Fibroblast of gingiva (primary cell): ENCODE data around the gene PRAMEF15.
"Not testable (repeated sequence)": the region's sequence is repeated elsewhere in the genome, so short reads cannot be mapped to it uniquely, and the experiment has no call there.

Experiments
- DNase-seq: peaks from one replicate; pipeline ENCODE4 v3.0.0-alpha.2; 2011; ENCODE audit warnings: low read depth

The PRAMEF15 gene

DNA sequence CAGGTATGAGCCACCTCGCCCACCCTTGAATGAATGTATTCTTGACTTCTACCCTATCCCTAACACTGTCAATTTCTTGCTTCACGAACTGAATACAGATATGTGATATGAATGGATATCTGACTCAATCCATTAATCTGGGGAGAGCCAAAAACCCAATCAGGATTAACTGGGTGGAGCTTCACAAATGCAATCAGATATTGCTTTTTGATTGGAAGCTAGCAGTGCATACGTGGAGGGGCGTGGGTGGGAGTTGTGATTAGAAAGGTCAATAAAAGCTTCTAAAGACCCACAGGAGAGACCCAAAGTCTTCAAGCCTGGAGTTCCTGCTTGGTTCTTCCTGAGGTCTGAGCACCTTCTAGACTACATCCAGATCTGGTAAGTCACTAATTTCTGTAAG is at the start of gene PRAMEF15:
Gene PRAMEF15, plus strand, starts transcription at position 301 of the 400 bp plus-strand sequence. CDS start 2,827 bp downstream, outside the sequence.
- not testable (repeated sequence) for DNase-seq

DNA sequence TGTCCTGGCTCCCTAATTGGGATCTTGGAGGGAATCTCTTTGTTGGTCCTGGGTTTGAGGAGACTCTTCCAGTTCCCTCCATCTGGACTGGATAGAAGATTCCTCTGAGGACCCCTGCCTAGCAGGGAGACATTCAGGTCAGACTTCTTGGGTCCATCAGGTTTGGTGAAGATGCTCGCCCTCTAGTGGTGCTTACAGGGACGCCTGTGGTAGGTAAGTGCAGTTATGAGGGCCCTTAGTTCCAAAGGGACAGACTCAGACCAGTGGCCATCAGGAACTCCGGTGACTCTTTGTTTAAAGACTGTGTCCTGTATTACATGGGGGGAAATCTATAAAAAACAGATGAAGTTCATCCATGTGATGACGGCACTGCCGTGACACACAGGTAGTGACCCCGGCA is 38.4 kb upstream of the PRAMEF15 start:
- not testable (repeated sequence) for DNase-seq

GRCh38 chr1:13279617-13280016 is 35.8 kb upstream of the PRAMEF15 start:
- not testable (repeated sequence) for DNase-seq

- not testable (repeated sequence) for DNase-seq
Observed at GRCh38 chr1:13285037-13285436, 30.3 kb upstream of the PRAMEF15 start, which contains the start of gene PRAMEF8. Gene PRAMEF8, minus strand, starts transcription at chr1:13285137. Its CDS starts 1,046 bp downstream, at chr1:13284091.

DNA sequence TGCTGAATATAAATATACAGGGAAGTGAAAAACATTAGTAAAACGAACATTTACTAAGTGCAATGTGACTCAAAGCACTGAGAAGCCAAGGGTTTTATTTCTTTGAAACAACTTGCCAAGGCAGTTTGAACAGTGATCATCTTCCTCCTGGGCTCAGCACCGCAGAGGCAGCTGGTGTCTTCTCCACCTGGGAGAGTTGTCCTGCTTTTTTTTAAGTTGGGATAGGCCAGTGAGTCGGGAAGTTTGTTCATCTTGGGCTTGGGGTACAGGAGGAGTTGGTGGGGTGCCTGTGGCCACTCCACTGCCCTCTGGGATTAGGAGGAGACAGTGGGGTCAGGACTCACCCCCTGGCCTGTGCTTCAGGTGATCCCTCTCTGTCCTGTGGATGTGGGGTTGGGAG is 26.4 kb upstream of the PRAMEF15 start:
- DNase-seq, result not testable (repeated sequence)

- not testable (repeated sequence) for DNase-seq
Observed at GRCh38 chr1:13297216-13297931, 18.0 kb upstream of the PRAMEF15 start.

- not testable (repeated sequence) for DNase-seq
Observed at GRCh38 chr1:13298699-13299098, 16.7 kb upstream of the PRAMEF15 start.

DNA sequence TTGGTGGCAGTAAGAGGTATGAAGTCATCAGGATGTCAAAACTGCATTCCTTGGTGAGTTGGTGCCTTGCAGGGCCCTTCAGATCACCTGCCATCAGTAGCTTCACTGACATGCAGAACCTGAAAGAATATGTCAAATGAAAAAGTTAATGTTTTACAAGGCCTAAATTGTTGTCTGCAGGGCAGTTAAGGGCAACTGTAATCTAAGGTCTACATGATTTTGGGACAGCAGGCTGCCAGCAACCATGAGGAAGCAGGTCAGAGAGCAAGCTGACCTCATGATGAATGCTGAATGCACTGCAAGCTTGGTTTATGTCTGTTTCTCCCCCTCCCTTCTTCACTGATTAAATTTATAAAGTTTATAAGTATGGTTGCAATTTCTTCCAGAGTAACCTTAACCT is 13.2 kb upstream of the PRAMEF15 start:
- not testable (repeated sequence) for DNase-seq

DNA sequence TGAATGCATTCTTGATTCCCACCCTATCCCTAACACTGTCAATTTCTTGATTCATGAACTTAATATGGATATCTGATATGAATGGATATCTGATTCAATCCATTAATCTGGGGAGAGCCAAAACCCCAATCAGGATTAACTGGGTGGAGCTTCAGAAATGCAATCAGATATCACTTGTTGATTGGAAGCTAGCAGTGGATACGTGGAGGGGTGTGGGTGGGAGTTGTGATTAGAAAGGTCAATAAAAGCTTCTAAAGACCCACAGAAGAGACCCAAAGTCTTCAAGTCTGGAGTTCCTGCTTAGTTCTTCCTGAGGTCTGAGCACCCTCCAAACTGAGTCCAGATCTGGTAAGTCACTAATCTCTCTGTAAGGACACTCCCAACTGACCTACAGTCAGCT is 12.1 kb upstream of the PRAMEF15 start, which contains the start of gene PRAMEF33:
Gene PRAMEF33, plus strand, starts transcription at position 301 of the 400 bp plus-strand sequence. CDS start 2,416 bp downstream, outside the sequence.
- not testable (repeated sequence) for DNase-seq

- DNase-seq, result not testable (repeated sequence)
Observed at GRCh38 chr1:13342496-13342895, 27.1 kb downstream of the PRAMEF15 start.

GRCh38 chr1:13347034-13347433 is 31.7 kb downstream of the PRAMEF15 start, which contains the start of gene PRAMEF14:
Gene PRAMEF14, minus strand, starts transcription at chr1:13347134. Its CDS starts 1,820 bp downstream, at chr1:13345314.
- DNase-seq, result not testable (repeated sequence)

DNA sequence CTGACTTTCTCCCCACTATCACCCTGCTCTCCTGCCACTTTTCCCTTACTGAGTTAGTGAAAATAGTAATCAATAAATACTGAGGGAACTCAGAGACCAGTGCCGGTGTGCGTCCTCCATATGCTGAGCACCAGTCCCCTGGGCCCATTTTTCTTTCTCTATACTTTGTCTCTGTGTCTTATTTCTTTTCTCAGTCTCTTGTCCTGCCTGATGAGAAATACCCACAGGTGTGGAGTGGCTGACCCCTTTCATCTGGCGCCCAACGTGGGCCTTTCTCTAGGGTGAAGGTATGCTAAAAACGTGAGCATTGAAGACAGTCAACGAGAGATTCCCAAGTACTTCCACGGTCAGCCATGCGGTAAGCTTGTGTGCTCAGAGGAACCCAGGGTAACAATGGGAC is 38.1 kb downstream of the PRAMEF15 start:
- DNase-seq, result not testable (repeated sequence)

GRCh38 chr1:13354475-13354874 is 39.1 kb downstream of the PRAMEF15 start:
- DNase-seq, result not testable (repeated sequence)

DNA sequence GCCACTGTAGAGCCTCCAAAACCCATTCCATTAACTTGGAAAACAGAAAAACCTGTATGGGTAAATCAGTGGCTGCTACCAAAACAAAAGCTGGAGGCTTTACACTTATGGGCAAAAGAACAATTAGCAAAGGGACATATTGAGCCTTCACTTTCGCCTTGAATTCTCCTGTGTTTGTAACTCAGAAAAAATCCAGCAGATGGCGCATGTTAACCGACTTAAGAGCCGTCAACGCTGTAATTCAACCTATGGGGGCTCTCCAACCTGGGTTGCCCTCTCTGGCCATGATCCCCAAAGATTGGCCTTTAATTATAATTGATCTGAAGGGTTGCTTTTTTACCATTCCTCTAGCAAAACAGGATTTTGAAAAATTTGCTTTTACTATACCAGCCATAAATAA is 41.4 kb downstream of the PRAMEF15 start:
- DNase-seq, result peak; percentile 45

DNA sequence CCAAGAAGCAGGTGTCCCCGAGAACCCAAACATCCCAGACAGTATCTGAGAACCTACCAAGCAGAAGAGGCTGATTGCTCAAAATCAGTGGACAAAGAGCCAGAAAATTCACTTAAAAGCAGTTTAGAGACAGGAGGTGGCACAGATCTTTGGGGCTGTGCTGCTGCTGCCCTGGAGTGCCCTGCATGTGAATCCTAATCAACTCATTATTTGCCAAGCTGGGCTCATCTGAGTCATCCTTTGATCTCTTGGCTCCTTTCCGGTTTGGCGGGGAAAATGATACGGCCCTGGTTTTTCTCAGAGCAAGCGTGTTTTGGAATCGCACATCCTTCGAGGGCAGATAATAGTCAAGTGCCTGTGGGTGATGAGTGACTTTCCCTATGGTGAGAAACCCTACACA is 47.0 kb downstream of the PRAMEF15 start:
- DNase-seq, result not testable (repeated sequence)

DNA sequence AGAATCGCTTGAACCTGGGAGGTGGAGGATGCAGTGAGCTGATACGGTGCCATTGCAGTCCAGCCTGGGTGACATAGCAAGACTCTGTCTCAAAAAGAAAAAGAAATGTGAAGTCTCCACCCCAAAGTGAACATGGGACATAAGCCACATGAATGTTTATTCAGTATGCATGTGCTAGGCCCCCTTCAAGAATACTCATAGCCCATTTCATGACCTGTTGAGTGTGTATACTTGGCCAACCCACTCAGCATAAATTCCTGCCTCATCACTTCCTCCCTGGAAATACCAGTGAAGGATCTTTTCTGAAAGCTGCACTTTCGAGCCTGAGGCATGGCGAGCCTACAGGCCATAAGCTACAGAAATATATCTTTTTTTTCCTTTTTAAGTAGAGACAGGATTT is 49.5 kb downstream of the PRAMEF15 start:
- DNase-seq, result not testable (repeated sequence)

DNA sequence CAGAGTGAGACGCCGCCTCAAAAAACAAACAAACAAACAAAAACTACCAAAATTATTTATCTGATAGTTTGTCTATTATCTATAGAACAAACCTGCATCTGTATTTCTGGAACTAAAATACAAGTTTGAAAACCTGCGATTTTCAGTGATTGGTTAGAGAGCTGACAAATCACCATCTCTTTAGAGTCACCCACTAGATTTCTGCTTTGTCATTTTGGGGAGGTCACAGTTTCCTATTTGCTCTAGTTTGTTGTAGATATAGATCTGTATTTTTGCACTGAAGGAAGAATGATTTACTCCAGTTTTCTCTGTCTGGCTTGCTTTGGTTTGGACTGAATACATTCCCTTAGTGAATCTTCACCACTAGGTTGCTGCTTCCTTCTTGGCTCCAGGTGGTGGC is 51.2 kb downstream of the PRAMEF15 start:
- not testable (repeated sequence) for DNase-seq

- DNase-seq, result not testable (repeated sequence)
Observed at GRCh38 chr1:13368544-13368943, 53.2 kb downstream of the PRAMEF15 start.
